AG04449 (cell line): ENCODE data around the gene GPR3.
"Not testable (repeated sequence)": the region's sequence is repeated elsewhere in the genome, so short reads cannot be mapped to it uniquely, and the experiment has no call there.

Experiments used
- CTCF ChIA-PET: fragments of 350-600 bp; formaldehyde crosslinking; extraction: SDS; loops from one replicate; lab custom pipeline; 2021; ENCODE audit warnings: antibody characterized with exemption; lab: Yijun Ruan, JAX
- POLR2A ChIA-PET: fragments of 400-600, 350-600 bp; formaldehyde crosslinking; extraction: SDS; loops from one replicate; lab custom pipeline; 2020; ENCODE audit warnings: antibody characterized with exemption, inconsistent platforms; lab: Yijun Ruan, JAX
- DNase-seq: peaks from one replicate; pipeline ENCODE4 v3.0.0-alpha.2; 2010; ENCODE audit warnings: low read depth, low spot score
- H3K4me3 ChIP-seq: 2 replicates; pipeline ENCODE4 v1.5.1; 2011; ENCODE audit warnings: low read depth, mild to moderate bottlenecking, control low read depth, low read length
- TF ChIP-seq, protein P1 (sequence below): IDR thresholded peaks from one replicate; pipeline ENCODE4 v1.5.1; 2011; ENCODE audit warnings: mild to moderate bottlenecking, moderate library complexity, low read length, control low read depth, inconsistent platforms; ENCODE audit not compliant: insufficient read depth; ENCODE audit errors: missing control alignments

GPR3 gene

DNA sequence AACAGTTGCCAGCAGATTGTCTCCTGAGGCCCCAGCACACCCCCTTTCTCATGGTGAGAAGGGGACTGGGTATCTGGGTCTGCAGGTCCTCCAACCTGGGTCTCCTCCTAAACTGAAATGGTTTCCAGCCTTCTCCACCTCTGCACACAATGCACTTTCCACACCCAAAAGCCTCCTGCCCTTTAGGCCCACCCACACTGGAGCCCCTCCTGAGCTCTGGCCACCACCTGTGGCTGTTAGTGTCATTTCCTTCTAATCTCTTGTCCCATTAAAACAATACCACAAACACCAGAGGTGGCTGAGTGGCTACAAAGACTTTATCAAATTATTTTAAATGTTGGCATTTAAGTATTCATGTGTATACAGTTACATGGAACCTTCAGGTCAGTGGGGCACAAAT, 11.5 kb downstream of the GPR3 start:
- POLR2A ChIA-PET: interaction anchor here (0.6 kb wide), 1 partner anchor 200 kb away, joined by 3 read pairs; the partner anchor contains the start of gene AHDC1
- DNase-seq: no peak
- TF ChIP-seq, protein P1, sequence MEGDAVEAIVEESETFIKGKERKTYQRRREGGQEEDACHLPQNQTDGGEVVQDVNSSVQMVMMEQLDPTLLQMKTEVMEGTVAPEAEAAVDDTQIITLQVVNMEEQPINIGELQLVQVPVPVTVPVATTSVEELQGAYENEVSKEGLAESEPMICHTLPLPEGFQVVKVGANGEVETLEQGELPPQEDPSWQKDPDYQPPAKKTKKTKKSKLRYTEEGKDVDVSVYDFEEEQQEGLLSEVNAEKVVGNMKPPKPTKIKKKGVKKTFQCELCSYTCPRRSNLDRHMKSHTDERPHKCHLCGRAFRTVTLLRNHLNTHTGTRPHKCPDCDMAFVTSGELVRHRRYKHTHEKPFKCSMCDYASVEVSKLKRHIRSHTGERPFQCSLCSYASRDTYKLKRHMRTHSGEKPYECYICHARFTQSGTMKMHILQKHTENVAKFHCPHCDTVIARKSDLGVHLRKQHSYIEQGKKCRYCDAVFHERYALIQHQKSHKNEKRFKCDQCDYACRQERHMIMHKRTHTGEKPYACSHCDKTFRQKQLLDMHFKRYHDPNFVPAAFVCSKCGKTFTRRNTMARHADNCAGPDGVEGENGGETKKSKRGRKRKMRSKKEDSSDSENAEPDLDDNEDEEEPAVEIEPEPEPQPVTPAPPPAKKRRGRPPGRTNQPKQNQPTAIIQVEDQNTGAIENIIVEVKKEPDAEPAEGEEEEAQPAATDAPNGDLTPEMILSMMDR: no peak
- H3K4me3 ChIP-seq: no peak overlapping the region
- CTCF ChIA-PET: interaction anchor here (0.6 to 15.7 kb wide), 13 partner anchors 8 to 204 kb away, joined by 3 to 671 read pairs (median 7); partner anchors contain the start of genes AHDC1 and WASF2

DNA sequence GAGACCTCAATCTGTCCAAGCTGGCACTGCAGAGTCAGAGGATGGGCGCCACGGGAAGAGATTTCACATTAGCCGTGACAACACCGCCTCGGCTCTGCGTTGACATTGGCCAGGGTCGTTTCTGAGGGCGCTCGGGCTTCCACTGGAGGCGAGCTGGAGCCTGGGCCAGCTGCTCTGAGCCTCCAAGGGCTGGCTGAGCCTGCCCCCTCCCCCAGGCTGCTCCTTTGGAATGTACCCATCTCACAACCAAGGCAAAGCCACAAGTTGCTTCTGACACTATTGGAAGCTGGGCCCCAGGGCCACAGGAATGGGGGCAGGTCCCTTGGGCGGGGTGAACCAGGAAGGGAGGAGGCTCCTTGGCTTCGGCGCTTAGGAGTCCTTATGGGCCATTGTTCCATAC, 12.7 kb downstream of the GPR3 start:
- CTCF ChIA-PET: interaction anchor here (0.7 to 15.7 kb wide), 10 partner anchors 7 to 258 kb away, joined by 3 to 671 read pairs (median 6); no protein-coding TSS in a partner anchor
- POLR2A ChIA-PET: interaction anchor here (0.7 kb wide), 2 partner anchors 10 to 81 kb away, joined by 3 read pairs; no protein-coding TSS in a partner anchor

DNA sequence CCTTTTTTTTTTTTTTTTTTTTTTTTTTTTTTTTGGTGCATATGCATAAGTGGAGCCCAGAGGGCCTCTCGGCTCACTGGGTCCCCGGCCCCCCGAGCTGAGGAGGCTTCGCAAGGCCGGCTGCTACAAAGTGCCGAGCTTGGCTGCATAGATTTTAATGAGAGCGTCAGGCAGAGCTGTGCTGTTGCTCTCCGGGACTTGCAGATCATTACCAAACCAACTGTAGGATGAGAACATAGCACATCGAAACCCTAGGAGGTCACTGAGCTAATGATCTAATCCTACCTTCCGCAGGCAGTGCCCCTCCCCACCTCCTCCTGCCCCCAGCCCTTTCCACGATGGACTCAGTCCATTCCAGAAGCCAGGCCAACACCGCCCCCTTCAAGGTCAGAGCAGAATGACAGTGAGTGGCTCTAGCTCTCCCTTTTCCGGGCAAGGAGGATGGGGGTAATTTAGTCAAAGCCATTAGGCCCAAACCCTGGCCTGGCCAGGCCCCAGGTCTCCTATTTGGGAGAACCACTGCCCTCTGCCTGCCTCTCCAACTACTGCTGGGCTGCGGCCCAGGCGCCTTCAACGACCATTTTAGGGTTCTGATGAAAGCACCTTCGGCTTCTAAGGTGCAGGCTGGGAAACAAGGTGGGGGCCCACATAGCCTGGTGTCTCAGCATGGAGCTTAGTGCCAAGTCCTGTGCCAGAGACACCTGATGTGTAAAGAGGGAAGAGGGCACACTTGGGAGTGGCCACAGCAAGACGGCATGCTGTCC, 13.4 kb downstream of the GPR3 start:
- ChIA-PET CTCF (interaction anchor here (0.7 to 15.7 kb wide), 9 partner anchors 8 to 257 kb away, joined by 3 to 671 read pairs (median 6); no protein-coding TSS in a partner anchor), POLR2A (interaction anchor here (0.7 kb wide), 2 partner anchors 10 to 81 kb away, joined by 3 read pairs; no protein-coding TSS in a partner anchor)
- H3K4me3 ChIP-seq, DNase-seq: not testable (repeated sequence)

More for the DNA sequence above, 12.7 kb downstream of the GPR3 start:
- TF ChIP-seq, protein P1: no peak
- no peak overlapping the region for H3K4me3 ChIP-seq
- DNase-seq: no peak

DNA sequence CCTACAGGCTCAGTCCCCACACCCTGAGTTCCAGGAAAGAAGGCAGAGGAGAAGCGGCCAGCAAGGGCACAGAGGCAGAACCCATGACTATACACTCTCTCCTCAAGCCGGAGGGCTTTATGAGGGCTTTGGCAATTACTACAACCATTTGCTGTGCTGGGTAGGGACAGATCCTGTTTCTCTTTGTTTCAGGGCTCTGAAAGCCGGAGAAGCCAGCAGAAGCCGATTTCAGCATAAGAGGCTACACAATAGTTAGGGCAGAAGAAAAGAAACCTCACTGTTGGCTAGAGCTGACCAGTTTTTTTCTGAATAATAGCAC, 13.9 kb downstream of the GPR3 start:
- POLR2A ChIA-PET: no interaction called here
- no peak overlapping the region for H3K4me3 ChIP-seq
- TF ChIP-seq, protein P1: no peak
- DNase-seq: no peak
- CTCF ChIA-PET: interaction anchor here (1.3 to 15.7 kb wide), 7 partner anchors 9 to 200 kb away, joined by 3 to 671 read pairs (median 22); no protein-coding TSS in a partner anchor

DNA sequence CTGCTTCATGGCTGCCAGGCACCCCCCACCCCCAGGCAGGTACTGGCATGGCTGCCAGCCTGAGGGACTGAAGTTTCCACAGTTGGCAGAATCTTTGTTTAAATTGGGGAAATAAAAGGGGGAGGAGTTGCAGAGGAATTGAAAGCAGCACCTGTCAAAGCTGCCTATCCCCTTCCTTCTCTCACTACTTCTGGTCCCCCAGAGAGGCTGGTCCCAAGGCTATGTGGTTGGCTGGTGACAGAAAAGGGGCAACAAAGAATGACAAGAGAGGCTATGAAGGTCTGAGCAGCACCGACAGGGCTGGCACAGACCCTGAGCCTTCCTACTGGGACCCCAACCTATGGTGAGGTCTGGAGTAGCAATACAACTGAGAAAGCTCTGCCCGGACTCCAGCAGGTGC, 14.4 kb downstream of the GPR3 start:
- DNase-seq, POLR2A ChIA-PET, H3K4me3 ChIP-seq: not testable (repeated sequence)
- CTCF ChIA-PET: interaction anchor here (1.8 to 15.7 kb wide), 6 partner anchors 9 to 200 kb away, joined by 6 to 671 read pairs (median 22); no protein-coding TSS in a partner anchor

DNA sequence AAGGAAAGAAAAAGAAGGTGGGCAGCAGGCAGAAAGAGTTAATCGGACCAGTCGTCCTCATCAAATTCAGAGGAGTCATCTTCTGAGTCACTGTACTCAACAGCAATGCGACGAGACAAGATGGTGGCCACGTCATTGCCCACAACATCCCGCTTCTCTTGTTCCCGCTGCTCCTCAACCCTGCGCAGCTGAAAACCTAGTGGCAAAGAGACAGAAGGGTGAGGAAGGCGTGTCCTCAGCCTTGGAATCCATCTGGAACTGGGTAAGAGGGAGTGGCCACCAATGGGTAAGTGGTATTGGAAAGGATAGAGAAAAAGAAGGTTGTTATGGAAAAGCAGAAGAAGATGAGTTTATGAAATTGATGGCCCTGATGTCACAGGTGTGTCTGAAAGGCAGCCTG, 15.7 kb downstream of the GPR3 start:
- H3K4me3 ChIP-seq: no peak overlapping the region
- no peak for DNase-seq
- ChIA-PET CTCF (interaction anchor here (2.3 to 15.7 kb wide), 4 partner anchors 8 to 198 kb away, joined by 8 to 671 read pairs (median 26); no protein-coding TSS in a partner anchor), POLR2A (no interaction called here)
- TF ChIP-seq, protein P1: no peak

DNA sequence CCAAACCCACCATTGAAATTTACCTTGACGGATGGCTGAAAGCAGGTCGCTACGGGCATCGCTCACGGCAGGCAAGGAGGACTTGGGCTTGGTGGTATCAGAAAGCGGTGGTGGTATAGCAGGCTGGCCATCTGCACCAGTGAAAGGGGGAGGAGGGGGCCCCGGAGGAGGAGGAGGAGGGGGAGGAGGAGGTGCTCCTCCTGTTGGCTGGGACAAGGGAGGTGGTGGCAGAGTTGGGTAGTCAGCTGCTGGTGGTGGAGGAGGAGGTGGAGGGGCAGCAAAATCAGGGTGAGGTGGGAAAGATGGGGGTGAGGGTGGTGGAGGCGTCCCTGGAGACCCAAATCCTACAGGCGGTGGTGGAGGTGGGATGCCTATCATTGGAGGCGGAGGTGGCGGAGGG, 17.2 kb downstream of the GPR3 start:
- TF ChIP-seq, protein P1: no peak
- ChIA-PET POLR2A (no interaction called here), CTCF (interaction anchor here (1.1 to 11.6 kb wide), 5 partner anchors 14 to 199 kb away, joined by 3 to 143 read pairs (median 5); partner anchors contain the start of gene AHDC1)

More for the DNA sequence above, 17.2 kb downstream of the GPR3 start:
- no peak overlapping the region for H3K4me3 ChIP-seq
- no peak for DNase-seq
